HG03159 (cell line): ENCODE results near the gene MORN4.
A peak's percentile ranks its signal among the peaks of the same experiment; 100 is the strongest.
"Not testable (repeated sequence)": the region's sequence is repeated elsewhere in the genome, so short reads cannot be mapped to it uniquely, and the experiment has no call there.

Experiments
- ATAC-seq: cut with Tn5 transposase; IDR thresholded peaks from one replicate; pipeline ENCODE4 v1.9.1; 2021; ENCODE audit warnings: mild to moderate bottlenecking, moderate library complexity; ENCODE audit not compliant: unreplicated experiment

Gene MORN4

DNA sequence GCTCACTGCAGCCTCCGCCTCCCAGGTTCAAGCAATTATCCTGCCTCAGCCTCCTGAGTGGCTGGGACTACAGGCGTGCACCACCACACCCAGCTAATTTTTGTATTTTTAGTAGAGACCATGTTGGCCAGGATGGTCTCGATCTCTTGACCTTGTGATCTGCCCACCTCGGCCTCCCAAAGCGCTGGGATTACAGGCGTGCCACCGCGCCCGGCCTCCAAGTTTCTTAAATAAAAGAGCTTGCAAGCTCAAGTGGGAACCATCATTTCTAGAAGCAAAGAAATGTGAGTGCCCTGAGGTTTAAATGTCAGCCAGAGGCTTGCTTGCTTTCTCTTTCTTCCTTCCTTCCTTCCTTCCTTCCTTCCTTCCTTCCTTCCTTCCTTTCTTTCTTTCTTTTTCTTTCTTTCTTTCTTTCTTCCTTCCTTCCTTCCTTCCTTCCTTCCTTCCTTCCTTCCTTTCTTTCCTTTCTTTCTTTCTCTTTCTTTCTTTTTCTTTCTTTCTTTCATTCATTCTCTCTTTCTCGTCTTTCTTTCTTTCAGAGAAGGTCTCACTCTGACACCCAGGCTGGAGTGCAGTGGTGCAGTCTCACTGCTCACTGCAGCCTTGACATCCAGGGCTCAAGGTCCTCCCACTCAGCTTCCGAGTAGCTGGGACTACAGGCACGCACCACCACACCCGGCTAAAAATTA is 9.3 kb upstream of the MORN4 start:
- ATAC-seq, result not testable (repeated sequence)

DNA sequence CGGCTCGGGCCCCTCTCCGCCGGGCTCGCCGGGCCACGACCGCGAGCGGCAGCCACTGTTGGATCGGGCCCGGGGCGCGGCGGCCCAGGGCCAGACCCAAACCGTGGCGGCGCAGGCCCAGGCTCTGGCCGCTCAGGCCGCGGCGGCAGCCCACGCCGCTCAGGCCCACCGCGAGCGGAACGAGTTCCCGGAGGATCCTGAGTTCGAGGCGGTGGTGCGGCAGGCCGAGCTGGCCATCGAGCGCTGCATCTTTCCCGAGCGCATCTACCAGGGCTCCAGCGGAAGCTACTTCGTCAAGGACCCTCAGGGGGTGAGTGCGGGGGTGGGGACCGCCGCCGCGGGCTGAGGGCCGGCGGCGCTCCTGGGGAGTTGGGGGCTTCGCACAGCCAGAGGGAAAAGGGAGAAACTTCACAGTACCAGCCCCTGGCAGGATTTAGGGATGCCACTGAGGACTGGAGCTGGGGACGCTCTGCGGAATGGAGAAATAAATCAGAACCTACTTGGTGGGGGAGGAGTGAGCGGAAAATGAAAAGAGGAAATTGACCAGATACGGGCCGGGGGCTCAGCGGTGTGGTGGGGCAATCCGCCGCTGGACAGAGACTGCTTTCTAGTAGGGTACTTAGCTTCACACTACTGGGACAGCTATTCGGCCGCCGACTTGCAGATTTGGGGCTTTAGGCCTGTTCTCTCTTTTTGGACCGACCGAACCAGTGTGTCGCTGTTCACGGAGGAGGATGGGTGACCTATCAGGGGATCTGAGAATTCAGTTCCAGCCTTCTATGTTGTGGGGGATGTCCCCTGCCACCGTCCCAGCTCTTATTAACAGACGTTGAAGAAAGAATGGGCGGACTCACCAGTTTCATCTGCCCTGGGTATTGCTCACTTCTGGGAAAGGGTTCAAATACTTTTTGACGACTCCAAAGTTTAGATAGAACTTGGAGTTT is 7.8 kb upstream of the MORN4 start:
- peak; percentile 14 for ATAC-seq

- ATAC-seq, result peak; percentile 96
These were observed 7.0 kb upstream of the MORN4 start, which contains the start of gene PI4K2A for GRCh38 chr10:97640174-97640867. Gene PI4K2A, plus strand, starts transcription at chr10:97640671. Its CDS starts 72 bp downstream, at chr10:97640743.

- ATAC-seq, result not testable (repeated sequence)
These were observed 5.8 kb upstream of the MORN4 start for GRCh38 chr10:97639090-97639489.

GRCh38 chr10:97635577-97635976 is 2.3 kb upstream of the MORN4 start:
- ATAC-seq, result no peak

DNA sequence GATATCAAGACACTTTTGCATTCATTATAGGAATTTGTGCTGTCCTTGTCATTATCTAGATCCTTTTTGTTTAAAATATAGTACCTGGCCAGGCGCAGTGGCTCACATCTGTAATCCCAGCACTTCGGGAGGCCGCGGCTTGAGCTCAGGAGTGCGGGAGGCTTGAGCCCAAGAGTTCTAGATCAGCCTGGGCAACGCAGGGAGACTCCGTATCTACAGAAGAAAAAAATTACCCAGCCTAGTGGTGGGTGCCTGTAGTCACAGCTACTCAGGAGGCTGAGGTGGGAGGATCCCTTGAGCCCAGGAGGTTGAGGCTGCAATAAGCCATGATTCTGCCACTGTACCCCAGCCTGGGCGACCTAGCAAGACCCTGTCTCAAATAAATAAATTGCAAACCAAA is 621 bp upstream of the MORN4 start:
- ATAC-seq, result no peak

DNA sequence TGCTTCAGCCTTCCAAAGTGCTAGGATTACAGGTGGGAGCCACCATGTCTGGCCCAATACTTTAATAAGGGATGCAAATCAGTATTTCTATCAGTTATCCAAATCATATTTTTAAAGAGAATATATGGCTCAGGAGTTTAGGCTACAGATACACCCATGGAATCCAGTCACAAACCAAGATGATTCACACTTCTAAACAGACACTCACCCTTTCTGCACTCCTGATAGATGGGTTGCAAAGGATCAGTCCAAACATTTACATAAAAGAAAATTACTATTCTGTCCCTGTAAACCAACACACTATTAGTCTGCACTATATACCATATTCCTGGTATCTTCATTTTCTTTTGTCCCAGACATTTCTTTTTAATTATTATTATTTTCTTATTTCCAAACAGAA is 2.2 kb downstream of the MORN4 start:
- no peak for ATAC-seq

GRCh38 chr10:97629289-97629688 is 4.0 kb downstream of the MORN4 start:
- no peak for ATAC-seq

- no peak for ATAC-seq
These were observed 5.1 kb downstream of the MORN4 start for GRCh38 chr10:97628228-97628627.

DNA sequence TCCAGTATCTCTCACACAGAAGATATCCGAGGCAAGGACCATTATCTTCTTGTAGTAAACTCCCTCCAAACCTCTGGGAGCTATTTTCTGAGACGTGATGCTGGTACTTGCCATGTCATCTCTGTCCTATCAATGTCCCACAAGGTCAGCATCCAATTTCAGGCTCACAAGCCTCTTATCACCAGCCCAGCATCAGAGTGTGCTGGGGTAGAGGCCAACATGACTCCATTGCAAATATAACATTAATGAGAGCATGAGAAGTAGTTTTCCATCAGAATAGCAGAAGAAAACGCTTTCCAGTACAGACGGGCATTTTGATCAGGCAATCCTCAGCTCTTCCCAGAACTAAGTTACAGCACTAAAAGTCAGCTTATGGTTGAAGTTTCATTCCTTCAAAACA is 5.6 kb downstream of the MORN4 start:
- no peak for ATAC-seq

- ATAC-seq, result no peak
These were observed 10.0 kb downstream of the MORN4 start for GRCh38 chr10:97623277-97623676.

GRCh38 chr10:97618733-97619132 is 14.6 kb downstream of the MORN4 start:
- ATAC-seq, result no peak

DNA sequence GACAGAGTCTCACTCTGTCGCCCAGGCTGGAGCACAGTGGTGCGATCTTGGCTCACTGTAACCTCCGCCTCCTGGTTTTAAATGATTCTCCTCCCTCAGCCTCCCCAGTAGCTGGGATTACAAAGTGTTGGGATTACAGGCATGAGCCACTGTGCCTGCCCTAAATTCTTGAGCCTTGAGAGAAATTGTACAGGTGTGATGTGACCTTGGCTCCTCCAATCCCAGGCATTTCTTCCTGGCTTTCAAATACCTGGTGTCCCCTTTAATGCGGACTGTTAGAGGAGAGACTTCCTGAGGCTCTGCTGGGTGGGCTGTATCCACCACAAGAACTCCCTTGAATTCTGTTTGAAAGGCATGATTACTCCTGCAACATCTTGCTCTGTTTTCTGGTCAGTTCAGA is 15.0 kb downstream of the MORN4 start:
- no peak for ATAC-seq

DNA sequence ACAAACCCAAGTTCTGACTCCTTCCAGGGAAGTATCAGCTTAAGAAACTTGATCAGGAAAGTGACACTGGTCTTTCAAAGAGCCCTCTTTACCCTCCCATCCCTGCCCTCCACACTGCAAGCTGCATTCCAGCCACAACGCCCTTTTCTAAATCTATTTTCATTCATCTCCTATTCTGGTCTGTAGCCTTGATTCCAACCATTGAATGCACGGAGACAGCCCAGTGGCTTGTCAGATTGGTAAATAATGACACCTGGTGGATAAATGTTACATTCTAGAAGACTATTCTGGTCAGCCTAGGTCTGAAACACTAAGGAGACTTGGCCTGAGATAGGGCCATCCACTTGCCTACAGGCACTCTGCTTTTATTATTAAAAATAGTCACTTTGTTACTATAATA is 20.9 kb downstream of the MORN4 start:
- ATAC-seq, result no peak

DNA sequence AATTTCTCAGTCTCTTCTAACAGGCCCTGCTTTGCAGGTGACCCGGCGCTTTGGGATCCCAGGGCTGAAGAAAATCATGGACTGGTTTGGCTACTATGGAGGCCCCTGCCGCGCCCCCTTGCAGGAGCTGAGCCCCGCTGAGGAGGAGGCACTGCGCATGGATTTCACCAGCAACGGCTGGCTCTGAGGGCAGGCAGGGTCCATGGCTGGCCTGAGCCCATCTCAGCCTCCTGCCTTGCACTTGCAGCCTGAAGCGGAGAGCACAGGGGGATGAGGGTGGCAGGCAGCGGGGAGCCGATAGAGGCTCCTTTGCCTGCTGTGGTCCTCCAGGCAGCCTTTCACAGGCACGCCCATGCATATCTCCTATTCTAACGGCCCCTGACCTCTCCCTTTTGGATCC is 21.8 kb downstream of the MORN4 start:
- no peak for ATAC-seq

DNA sequence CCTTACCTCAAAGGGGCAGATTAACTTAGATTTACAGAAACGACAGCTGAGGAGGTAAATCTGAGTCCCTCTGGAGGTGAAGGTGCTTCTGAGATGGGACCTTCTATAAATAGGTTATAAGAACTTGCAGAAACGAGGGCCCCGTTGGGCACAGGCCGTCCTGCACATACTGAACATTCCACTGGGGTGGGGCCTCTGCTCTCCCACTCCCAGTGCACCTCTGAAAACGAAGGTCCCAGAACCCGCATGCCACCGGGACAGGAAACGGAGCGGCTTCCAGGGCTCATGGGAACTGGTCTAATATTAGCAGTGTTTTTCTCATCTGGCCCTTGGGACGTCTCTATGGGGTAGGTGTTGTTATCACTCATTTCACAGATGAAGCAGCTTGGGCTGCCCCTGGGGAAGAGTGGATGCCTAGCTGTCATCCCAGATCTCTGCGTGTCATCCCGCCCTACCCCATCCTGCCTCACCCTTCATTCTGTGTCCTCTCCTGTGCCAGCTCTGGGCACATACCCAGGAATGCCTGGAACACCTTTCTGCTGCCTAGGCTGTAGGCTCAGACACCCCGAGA is 24.2 kb downstream of the MORN4 start:
- ATAC-seq, result no peak

DNA sequence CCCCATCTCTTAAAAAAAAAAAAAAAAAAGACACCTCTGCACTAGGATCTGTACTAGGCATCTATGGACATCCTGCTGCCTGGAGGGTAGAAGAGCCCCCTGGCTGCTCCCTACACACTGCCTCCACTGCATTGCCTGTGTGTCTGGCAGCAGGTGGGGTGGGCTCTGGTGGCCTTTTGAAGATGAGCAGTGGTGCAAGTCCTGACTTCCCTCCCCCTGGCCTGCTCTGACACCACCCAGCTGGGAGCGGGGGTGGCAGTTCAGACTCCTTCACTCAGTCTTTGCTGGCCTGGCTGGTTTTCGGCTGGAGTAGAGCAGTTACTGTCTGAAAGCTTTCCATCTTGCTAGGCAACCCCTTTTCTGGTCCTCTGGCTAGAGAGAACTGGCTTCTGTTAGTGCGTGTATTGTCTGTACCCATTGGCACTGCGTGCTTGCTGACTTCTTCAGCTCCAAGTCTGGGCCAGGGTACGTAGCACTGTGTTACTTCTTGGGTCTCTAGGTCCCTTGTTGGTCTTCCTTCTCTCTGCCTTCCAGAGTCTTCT is 26.1 kb downstream of the MORN4 start:
- ATAC-seq, result no peak

DNA sequence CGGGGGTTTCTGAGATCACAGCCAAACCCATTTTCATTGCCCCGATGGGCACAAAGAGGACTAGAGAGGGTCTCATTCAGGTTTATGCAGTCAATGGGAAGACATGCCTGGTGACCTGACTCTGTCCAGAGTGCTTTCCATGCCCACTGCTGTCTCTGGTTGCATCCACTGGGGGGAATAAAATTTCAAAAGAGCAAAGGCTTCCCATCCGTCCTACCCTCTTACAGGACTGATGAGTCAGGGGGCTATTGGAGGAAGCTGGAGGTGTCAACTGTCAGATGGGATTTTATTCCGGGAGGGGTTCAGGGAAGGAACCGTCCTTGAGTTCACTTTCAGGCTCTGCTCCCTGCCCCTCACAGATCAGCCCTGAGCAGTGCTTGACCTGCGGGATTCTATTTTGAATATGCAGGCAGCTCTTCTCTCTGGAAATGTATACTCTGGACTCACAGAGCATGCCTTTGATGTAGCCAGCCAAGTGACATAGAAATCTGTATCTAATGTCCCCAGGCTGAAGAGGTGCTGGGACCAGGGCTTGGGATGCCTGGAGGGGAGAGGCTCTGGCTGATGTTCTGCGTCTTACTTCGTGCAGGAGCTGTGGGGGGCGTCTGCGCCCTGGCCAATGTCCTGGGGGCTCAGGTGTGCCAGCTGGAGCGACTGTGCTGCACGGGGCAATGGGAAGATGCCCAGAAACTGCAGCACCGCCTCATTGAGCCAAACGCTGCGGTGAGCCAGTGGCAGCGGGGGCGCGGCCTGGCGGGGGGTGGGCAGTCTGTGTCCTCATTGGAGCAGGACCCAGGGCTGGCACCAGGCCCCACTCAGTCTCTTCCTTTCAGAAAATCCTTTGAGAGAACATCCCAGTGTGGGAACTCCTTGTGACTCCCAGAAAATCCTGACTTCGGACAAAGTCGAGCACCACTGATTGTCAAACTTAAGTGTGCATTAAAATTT is 31.8 kb downstream of the MORN4 start:
- no peak for ATAC-seq

GRCh38 chr10:97600616-97601015 is 32.7 kb downstream of the MORN4 start:
- ATAC-seq, result no peak

DNA sequence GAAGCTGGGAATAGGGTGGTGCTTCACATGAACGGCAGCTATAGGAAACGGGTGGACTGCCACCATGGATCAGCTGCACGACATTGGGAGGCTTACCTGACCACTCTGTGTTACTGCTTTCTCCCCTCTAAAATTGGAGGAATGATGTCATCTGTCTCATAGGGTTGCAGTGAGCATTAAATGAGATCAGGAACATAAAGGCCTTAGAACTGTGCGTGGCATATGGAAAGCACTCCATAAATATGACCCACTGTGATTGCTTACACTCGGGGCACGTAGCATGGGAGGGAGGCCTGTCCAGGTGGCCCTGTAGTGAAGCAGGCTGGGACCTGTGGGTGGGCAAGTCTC is 34.1 kb downstream of the MORN4 start:
- no peak for ATAC-seq
